ENCODE results near the gene CRYL1.

The CRYL1 gene

DNA sequence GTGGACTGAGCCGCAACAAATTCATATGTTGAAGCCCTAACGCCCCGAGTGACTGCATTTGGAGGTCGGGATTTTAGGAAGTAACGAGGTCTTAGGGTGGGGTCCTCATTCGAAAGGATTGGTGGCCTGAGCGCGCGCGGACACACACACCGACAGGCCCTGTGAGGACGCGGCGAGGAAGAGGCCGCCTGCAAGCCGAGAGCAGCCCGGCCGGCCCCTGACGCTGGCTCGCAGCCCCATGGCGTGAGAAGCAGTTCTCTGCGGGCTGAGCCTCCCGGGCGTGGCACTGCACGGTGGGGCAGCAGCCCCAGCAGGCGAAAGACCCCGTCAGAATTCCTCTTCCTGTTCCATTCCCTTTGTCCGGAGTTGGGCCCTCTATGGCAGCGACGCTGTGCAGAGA lies 131.2 kb downstream of the CRYL1 start:
- DNase-seq: no peak

DNA sequence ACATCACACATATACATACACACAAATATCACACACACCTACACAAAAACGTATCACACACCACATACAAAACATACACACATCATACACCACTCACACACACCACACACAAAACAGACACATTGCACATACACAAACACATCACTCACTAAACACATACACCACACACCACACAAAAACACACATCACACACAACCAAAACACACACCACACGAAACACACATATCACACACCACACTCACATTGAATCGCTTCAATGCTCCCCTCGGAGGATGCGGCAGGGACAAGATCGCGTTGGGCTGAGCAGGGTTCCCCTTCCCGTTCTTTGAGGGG lies 131.5 kb downstream of the CRYL1 start:
- DNase-seq: no peak

DNA sequence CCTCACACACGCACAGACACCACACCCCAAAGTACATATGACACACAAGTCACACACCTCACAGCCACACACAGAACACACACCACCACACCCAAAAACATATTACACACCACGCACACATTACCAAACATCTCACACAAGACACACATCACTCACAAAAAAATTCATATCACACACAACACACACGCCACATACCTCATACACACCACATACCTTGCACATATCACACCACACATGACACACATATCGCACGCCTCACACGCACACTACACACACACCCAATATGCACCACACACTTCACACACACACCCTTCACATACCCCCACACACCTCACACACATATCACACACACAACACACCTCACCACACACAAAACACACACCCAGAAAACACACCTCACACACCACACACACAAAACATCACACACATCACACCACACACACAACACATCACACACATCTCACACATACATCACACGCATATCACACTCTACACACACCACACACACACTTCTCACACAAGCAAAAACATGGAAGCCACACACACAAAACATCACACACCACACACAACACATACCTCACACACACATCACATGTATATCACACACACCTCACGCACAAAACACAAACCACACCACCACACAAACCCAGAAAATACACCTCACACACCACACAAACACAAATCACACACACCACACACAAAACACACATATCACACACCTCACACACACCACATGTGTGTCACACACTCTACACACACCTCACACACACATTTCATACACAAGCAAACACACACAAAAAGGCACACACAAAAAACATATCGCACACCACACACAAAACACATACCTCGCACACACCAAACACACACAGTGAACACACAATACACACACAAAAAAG lies 132.1 kb downstream of the CRYL1 start:
- no peak for DNase-seq

DNA sequence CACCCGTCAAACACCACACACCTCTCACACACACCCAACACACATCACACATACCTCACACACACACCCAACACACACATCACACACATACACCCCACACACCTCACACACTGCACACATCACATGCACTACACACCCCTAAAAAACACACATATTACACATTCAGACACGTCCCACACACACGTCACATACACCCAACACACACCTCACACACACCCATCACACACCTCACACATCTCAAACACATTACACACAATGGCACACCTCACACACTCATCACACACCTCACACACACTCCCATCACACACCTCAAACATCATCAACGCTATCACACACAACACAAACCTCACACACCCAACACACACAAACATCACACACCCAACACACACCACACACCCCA lies 133.1 kb downstream of the CRYL1 start:
- DNase-seq: no peak

DNA sequence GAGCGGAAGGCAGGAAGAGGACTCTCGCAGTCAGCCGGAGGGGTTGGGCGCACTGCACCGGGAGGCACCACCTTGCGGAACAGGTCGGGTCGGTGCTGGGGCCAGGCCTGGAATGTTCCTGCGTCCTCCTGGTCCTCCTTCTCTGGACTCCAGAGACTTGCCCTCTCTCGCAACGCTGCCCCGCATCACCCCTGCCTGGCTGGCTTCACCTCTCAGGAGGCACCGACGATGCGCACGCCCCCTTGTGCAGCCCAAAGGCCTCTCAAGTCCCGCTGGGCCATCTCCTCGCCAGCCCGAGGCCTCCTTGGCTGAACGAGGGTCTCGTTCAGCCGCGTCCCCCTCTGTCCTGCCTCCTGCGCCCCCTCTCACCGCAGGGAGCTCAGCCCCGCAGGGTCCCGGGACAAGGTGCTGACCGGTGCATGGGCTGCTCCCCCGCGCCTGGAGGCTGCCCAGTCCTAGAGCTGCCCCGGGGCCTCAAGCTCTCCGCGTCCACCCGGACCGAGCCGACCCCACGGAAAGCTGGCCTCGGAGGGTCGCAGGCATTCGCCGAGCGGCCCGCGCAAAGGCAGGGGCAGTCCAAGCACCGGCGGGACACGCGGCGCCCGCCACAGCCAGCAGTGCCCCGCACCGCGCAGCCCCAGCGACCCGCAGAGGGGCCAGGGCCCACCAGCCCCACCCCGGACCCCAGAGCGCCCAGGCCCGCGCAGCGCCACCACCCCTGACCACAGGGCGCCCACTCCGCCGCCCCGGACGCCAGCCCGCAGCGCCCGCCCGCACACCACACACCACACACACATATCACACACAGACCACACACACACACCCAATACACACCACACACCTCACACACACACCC lies 133.8 kb downstream of the CRYL1 start:
- DNase-seq: no peak

DNA sequence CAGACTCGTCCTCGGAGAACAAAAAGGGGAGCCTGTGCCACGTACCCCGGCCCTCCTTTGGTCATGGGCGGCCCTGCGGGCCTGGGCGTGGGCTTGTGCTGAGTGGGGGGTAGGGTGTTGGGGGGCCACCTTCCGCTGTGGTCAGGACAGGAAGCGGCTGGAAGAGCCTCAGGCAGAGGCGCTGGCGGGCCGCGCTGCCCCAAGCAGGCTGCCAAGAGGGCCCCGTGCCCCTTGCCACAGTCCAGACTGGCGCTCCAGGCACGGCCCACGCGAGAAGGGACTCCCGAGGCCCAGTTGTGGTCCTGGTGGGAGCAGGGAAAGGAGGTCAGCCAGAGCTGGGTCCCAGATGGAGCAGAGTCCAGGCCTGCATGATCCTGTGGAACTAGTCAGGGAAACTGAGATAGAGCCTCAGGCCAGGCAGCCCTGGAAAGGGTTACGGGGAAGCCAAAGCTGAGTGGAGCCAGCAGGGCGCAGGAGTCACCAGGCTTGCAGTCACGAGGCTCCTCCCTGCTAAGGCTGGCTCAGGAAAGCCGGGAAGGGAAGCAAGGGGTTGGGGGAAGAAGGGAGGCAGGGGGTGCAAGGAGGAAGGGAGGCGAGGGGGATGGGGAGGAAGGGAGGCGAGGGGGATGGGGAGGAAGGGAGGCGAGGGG lies 135.0 kb downstream of the CRYL1 start:
- DNase-seq: no peak

DNA sequence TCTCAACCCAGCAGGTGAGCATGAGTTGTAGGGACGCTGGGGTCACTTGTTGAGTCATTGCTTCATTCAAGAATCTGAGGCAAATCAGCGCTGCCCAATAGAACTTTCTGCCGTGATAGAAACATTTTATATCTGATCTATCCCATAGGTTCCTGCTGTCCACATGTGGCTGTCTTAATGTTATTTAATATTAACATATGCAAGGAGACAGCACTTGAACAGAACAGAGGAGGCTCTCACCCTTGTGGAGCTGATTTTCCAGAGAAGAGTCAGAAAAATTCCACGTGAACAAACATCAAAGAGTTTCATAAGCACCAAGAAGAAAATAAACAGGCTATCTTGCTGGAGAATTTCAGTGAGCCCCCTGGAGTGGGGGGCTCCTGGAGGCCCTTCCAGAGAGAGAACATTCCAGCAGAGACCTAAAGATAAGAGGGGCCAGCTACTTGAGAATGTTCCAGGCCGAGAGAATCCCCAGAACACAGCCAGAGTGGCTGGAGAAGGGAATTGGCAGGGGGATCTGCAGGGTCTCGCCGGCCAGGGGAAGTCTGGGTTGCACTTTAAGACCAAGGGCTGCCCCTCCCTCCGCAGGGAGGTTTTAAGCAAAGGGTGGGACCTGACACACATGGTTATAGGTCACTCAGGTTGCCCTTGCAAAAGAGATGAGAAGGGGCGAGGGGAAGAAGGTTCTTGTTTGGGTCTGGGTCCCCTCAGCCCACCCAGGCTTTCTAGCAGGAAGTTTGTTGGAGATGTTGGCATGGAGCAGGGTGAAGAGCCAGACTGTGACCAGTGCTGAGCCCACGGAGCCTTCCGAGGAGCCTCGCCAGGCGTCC lies 135.7 kb downstream of the CRYL1 start:
- DNase-seq: no peak

DNA sequence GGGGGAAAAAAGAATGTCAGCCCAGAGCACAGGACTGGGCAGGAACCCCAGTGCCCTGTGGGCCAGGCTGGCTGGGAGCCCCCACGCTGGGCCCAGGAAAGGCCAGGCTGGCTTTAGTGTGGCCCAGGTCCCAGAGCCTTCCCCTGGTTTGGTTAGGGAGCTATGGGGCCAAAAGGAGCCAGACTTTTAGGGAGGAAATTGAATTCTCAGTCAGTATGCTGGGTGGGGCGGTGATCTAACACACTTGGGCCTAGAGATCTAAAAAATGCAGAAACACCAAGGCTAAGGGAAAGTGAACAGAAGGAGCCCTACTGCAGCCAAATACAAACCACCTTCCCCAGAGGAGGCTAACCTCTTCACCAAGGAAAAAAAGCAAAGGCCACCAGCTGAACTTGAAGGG lies 137.5 kb downstream of the CRYL1 start:
- DNase-seq: no peak

DNA sequence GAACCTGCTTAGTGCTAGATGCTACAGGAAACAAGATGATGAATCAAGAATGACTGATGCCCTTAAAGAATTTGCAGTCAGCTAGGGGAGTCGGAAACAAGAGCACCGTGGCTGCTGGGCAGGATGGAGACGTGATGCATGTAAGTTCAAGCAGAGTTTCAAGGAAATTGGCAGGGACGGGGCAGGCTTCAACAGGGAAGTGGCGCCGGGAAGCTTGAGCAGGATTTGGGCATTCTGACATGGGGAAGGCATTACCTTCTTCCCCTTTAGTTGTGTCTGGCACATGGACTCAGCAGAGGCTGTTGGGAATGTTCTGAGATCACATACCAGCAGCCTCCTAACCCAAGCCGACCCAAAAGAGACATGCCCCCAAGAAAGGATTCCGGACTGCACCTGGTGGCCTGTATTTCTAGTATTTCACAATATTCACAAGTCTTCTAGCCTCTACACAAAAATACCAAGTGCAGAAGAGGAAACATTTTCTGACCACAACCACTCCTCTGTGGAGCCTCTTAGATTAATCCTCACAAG lies 138.2 kb downstream of the CRYL1 start:
- no peak for DNase-seq

DNA sequence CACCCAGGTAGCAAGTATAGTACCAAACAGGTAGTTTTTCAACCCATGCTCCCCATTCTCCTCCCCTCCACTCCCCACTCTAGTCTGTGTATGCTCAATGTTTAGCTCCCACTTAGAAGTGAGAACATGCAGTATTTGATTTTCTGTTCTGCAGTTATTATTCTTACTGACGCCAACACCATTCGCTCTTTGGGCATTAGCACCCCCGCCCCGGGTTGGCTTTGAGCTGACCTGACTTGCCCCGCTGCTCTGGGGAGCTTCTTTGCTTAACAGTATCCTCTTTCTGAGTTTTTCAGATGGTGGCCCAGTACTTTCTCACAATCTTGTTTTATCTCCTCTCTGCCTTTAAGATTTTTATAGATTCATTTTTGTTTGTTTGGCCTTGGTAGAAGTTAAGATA lies 138.7 kb downstream of the CRYL1 start:
- no peak for DNase-seq

DNA sequence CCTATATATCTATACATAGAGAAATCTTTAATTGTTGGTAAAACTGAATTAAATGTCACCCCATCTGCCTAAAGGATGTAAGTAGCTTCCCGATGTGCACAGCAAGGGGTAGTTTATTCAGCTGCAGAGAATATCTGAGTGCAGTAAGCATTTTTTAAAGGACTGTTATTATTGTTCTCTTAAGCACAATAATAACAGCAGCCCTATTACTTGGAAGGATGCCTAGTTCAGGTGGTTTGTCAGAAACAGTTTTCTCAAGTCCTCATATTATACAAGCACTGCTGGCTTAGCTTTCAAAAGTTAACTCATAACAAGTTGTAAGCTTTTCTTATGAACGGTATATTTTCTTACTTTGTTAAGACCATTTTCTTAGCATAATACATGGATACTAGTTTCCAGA lies 142.6 kb downstream of the CRYL1 start:
- DNase-seq: no peak

DNA sequence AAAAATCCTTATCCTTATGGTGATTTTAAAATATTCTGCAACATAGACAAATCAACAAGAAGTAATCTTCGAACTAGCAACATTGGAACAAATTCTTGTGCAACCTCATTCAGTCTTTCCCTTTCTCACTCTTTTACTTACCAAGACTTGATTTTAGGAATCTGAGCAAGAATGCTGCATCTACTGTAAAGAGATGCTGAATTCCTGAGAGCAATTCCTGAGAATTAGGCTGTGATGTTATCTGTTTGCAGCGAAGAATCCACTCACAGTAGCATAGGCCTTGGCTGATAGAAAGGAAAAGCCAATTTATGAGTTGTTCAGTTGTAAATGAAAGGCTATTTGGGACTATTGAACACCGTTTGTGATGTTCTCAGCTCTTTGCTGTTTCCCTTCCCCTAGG lies 144.3 kb downstream of the CRYL1 start:
- DNase-seq: no peak

DNA sequence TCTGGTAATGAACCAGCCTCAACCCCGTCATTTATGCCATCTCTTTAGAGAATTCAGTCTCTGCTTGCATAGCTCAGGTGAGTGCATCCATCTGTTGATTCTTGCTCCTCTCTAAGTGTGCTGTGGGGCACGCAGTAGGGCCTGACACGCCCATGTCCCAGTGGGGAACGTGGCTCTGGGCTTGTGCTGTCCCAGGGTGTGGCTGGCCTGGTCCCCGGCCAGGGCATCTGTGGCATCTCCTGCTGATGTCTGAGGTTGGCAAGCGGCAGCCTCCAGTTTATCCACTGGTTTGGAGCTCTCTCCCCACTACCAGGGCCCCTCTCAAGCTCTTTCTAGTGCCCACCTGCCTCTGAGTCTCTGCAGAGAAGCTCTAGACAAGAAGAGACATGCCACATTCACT lies 146.9 kb downstream of the CRYL1 start:
- no peak for DNase-seq

DNA sequence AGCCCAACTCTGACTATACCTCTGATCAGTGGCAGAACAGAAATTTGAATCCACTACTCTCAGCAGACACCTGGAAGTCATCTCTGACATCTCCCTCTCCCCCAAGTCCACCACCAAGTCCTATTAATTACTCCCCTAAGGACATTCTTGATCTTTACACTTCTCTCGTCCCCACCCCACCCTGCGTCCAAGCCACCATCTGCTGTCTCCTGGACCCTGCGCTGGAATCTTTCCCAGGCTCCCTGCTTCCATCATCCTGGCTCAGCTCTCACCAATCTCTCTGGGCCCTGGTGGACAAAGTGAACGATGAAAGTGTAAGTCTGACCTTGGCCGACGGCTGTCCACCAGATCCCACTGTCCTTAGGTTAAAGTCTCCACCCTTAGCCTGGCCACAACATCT lies 147.9 kb downstream of the CRYL1 start:
- no peak for DNase-seq

DNA sequence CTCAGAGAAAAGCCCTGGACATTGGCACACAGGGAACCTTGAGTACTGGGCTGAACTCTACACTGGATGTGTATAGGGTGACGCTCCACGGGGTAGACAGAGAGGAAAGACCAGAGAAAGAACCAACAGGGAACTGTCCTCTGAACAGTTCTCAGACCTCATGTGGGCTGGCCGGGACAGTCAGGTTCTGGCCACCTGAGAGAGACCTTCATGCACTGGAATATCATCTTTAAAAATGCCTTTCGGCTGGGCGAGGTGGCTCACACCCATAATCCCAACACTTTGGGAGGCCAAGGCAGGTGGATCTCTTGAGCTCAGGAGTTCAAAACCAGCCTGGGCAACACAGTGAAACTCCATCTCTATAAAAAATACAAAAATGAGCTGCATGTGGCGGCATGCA lies 149.8 kb downstream of the CRYL1 start:
- no peak for DNase-seq

DNA sequence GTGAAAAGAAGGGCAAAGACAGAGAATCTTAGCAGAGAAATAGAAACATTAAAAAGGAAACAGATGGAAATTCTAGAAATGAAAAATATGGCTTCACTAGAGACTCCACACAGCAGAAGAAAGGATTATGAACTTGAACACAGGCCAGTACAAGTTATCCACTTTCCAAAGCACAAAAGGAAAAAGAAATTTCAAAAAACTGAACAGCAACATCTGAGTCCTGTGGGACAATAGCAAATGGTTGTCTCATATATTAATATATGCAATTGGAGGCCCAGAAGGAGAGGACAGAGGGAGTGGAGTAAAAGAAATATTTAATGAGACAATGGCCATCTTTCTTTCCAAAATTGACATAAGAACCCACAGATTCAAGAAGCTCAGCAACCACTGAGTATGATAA lies 151.8 kb downstream of the CRYL1 start:
- no peak for DNase-seq

DNA sequence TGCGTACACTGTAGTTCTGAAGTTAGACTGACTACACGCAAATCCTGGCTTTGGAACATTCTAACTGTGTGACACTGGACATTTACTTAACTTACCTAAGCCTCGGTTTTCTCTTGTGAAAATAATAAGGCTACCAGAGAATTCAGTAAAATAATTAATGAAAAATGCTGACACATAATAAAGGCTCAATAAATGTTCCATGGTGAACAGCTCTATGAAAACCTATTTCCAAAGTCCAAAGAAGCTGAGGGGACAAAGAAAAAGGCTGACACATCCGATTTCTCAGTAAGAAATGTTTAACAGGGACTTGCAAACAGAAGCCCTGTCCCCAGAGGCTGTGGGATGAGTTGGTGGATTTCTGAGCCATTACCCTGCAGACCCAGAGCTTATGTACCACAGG lies 153.8 kb downstream of the CRYL1 start:
- DNase-seq: no peak

DNA sequence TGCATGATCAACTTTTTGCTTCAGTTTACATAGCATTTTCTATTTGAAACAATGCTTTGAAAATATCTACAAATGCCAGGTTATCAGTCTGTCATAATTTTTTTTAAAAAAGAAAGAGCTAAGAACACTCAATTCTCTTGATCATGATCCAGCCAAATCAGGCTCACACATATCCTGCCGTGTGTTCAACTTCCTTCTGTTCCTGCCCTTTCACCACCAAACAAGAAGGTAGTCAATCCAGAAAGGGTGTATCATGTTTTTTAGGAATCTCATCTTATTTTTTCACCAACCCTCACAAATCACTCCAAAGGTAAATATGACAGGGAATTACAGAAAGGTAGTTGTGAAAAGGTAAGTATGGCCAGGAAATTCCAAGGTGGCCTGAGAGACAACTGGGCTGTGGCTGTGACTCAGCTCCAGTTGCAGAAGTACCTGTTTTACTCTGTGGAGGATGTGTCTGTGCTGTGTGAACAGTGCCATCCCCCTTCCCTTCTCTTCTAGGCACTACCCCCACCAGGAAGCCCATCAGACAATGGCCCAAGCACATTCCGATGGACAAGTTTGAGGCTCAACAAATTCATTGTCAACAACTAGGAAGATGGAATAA lies 154.7 kb downstream of the CRYL1 start:
- DNase-seq: no peak

DNA sequence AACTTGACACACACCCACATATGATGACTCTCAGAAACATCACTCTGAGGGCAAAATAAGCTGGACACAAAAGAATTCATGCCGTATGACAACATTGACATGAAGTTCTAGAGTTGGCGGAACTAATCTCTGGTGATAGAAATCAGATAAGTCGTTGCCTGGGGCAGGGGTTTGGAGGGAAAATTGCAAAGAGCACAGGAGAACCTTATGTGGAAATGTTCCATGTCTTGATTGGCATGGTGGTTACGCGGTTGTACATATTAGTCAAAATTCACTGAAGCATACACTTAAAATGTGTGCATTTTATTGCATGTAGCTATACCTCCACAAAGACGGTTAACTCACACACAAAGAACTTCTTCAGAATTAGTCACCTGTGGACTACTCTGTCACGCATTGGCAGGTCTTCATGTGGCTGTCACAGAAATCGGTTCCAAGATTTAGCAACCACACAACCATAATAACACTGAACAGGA lies 155.7 kb downstream of the CRYL1 start:
- no peak for DNase-seq

DNA sequence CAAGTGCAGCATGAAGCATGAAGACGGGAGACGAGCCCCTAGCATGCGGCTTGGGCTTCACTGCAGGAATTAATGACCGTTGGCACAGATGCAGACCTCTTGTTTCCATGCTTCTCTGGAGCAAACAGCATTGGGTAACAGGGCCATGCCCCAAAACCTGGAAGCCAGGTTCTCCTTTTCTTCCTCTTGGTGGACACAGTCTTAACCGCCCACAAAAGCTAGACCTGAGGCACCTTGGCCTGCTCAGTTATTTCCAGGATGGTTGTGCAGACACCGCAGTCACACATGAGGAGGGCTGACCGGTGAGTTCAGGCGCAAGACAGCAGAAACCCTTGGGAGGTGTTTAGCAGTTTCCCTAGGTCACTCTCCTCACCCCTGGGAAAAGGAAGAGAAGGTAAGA lies 159.6 kb downstream of the CRYL1 start:
- no peak for DNase-seq

DNA sequence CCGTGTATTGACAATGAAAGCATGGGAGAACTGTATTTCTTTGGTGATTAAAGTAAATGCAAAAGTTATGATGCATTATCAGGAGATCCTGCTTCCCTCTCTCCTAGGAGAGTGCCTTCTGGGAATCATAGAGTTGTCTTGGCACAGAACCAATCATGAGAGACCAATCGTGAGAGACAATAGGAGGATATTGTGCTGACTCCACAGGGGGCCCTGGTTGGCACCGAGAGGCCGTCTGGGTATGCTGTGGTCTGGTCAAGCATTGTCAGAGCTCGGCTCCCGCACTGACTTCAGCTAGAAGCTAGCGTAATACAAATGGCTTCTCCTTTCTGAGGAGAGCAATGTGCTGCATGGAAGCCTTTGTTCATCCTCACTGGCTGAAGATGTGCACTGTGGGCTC lies 162.1 kb downstream of the CRYL1 start:
- no peak for DNase-seq

DNA sequence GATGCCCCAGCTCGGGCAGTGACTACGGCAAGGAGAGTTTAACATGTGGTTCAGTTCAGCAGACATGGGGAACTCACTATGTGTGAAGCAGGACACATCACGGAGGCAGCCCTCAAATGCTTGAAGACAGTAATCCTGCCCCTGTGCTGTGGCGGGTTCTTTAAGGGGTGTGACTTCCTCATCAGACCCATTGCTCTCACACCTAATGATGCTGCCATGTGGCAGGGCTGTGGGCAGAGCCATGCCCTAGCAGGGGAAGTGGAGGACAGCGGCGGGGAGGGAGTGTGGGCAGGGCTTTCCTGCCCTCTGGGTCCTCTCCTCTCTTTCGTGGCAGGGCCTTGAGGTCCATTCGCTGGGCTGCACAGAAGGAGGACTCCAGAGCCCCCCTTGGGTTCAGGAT lies 162.5 kb downstream of the CRYL1 start:
- no peak for DNase-seq
